Cardiac muscle cell (in vitro differentiated cells and primary cell): ENCODE data around the gene LBH. TPM values are rescaled to one million over a fixed set of nuclear protein-coding genes. Genes with fewer than 3 reads are reported as not detected.

Experiments used
- DNase-seq, 2 donors: peaks; one replicate each; pipeline versions ENCODE4 v3.0.0 to v3.0.0-alpha.2; 2010 to 2017; ENCODE audit warnings: low read depth in 1 of 2, low spot score in 1 of 2
- H3K27ac ChIP-seq: fragments of 200-600 bp; sonication (generic); 2 replicates; pipeline ENCODE4 v1.5.1; 2016
- H3K27me3 ChIP-seq: fragments of 200-600 bp; sonication (generic); 2 replicates; pipeline ENCODE4 v1.6.0; 2016; ENCODE audit warnings: control low read depth
- H3K36me3 ChIP-seq: fragments of 200-600 bp; sonication (generic); 2 replicates; pipeline ENCODE4 v1.5.1; 2016; ENCODE audit warnings: control low read depth
- H3K4me1 ChIP-seq: fragments of 200-600 bp; sonication (generic); 2 replicates; pipeline ENCODE4 v1.8.1; 2017; ENCODE audit warnings: low read depth, mild to moderate bottlenecking, mixed run types
- H3K4me3 ChIP-seq: fragments of 200-600 bp; sonication (generic); 2 replicates; pipeline ENCODE4 v1.5.1; 2016; ENCODE audit warnings: mild to moderate bottlenecking
- H3K9me3 ChIP-seq: fragments of 200-600 bp; sonication (generic); 2 replicates; pipeline ENCODE4 v1.5.1; 2017; ENCODE audit warnings: low read depth, mild to moderate bottlenecking, control low read depth
- polyA plus RNA-seq: library from polyadenylated mRNA; unstranded; fragments of >200 nt; fragmentation: Nextera tagmentation; extraction: Ambion mirVana; gene quantifications from 2 replicates; pipeline ENCODE4 v1.2.1, GENCODE V29; 2016
- total RNA-seq: library from RNA; depleted of rRNA; stranded (reverse); fragments of >200 nt; gene quantifications from 2 replicates; pipeline ENCODE4 v1.2.3, GENCODE V29; 2016
- TF ChIP-seq, protein P1 (sequence below): IDR thresholded peaks from 2 replicates; pipeline ENCODE4 v1.5.1; 2012; ENCODE audit warnings: low read depth, mild to moderate bottlenecking, low read length

The LBH gene
- total and polyA plus RNA-seq, 2 experiments from 2014 or later = 632 to 1,389 TPM

DNA sequence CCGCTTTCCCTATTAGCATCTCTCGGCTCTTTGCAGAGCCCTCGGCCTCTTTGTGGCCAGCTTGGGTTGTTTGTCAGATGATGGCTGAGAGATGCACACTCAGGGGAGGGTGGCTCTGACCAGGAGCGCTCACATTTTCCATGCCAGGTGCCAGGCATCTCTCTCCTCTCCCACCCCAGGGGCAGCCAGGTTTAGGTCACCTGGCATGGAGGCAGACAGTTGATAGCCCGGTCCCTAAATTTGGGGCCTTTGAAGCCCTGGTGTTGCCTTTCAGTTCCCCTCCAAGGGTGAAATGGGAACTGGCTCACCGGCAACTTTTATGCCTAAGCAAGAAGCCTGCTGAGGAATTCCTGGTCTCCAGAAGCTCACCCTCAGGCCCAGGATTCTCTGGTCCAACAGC, 19.1 kb downstream of the LBH start:
- Histone ChIP-seq H3K4me3 (no peak overlapping the region), H3K27ac (peak overlapping the region; percentile 5), H3K27me3 (no peaks in the 10 kb centered on the region), H3K36me3 (peaks cover 46% of the 10 kb centered on the region), H3K9me3 (no peaks in the 10 kb centered on the region), H3K4me1 (peaks cover 71% of the 10 kb centered on the region)
- no peak for DNase-seq
- TF ChIP-seq, protein P1, sequence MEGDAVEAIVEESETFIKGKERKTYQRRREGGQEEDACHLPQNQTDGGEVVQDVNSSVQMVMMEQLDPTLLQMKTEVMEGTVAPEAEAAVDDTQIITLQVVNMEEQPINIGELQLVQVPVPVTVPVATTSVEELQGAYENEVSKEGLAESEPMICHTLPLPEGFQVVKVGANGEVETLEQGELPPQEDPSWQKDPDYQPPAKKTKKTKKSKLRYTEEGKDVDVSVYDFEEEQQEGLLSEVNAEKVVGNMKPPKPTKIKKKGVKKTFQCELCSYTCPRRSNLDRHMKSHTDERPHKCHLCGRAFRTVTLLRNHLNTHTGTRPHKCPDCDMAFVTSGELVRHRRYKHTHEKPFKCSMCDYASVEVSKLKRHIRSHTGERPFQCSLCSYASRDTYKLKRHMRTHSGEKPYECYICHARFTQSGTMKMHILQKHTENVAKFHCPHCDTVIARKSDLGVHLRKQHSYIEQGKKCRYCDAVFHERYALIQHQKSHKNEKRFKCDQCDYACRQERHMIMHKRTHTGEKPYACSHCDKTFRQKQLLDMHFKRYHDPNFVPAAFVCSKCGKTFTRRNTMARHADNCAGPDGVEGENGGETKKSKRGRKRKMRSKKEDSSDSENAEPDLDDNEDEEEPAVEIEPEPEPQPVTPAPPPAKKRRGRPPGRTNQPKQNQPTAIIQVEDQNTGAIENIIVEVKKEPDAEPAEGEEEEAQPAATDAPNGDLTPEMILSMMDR = no peak

DNA sequence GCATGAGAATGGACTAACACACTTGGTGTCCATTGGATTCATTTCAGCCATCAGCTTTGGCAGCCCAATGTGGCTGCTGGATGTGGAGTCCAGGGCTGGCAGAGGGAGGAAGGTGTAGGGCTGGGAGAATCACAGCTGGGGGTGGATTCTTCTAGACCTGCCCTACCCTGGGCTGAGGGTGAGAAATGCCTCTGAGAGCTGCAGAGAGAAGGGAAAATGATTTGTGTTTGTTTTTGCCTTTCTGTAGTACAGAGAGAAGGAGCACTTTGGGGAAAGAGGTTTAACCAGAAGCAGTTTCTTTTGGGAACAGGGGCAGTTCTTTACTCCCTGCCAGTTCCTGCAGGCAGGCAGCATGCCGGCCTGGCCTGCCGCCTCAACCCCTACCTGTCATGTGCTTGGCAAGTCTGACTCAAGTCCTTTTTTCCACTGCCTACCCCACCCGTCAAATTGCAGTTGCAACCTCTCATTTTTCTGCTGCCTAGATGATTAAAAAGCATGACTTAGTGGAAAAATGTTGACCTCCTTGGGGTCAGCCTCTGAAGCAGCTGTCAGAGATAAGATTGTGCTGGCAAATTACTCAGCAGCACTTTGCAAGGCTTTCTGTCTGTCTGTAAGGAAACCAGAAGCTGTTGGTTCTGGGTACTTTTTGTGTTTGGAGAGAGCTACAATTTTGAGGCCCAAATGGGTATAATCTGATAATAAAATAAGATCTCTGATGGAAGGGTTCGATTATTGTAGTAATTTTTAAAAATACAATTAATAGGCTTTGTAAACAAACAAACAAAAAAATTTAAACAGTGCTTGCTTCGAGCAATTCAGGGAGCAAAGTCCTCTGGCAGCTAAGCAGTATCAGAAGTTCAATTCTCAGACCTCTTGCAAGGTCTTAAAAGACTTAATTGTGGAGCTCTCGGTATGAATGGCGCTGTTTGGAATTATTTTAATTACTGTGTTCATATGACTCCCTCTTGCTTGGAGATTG, 21.7 kb downstream of the LBH start:
- Histone ChIP-seq H3K36me3 (peaks cover 44% of the 10 kb centered on the region), H3K4me3 (no peak overlapping the region), H3K9me3 (no peaks in the 10 kb centered on the region), H3K27me3 (no peaks in the 10 kb centered on the region), H3K27ac (peak overlapping the region; percentile 61), H3K4me1 (peaks cover 62% of the 10 kb centered on the region)
- peak; percentile 57 to 95 for DNase-seq
- TF ChIP-seq, protein P1 = no peak

GRCh38 chr2:30253873-30254684, 22.7 kb downstream of the LBH start:
- no peaks in the 10 kb centered on the region for H3K27me3 ChIP-seq
- TF ChIP-seq, protein P1 = no peak
- H3K36me3 ChIP-seq = peaks cover 53% of the 10 kb centered on the region
- H3K27ac ChIP-seq = peak overlapping the region; percentile 64
- no peaks in the 10 kb centered on the region for H3K9me3 ChIP-seq
- no peak overlapping the region for H3K4me3 ChIP-seq
- DNase-seq = no peak
- H3K4me1 ChIP-seq = peaks cover 55% of the 10 kb centered on the region

DNA sequence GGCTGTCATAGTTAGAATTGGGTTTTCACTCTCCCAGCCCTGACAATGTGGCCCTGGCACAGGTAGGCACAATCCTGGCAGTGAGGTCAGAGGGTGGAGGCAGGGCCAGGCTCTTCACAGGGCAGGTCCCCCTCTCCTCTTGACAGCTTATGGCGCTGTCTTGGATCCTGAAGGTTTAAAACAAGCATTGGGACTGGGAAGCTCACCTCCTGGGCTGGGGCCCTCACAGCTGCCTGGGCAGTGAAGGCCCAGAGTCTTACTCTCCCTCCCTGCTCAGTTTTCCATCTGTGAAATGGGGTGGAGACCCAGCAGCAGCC, 23.3 kb downstream of the LBH start:
- Histone ChIP-seq H3K27ac (peak overlapping the region; percentile 64), H3K9me3 (no peaks in the 10 kb centered on the region), H3K4me3 (no peak overlapping the region), H3K4me1 (peaks cover 49% of the 10 kb centered on the region), H3K36me3 (peaks cover 56% of the 10 kb centered on the region), H3K27me3 (no peaks in the 10 kb centered on the region)
- no peak for DNase-seq
- TF ChIP-seq, protein P1 = no peak

GRCh38 chr2:30255026-30255425, 23.7 kb downstream of the LBH start:
- peaks cover 48% of the 10 kb centered on the region for H3K4me1 ChIP-seq
- peaks cover 60% of the 10 kb centered on the region for H3K36me3 ChIP-seq
- H3K27me3 ChIP-seq = no peaks in the 10 kb centered on the region
- TF ChIP-seq, protein P1 = no peak
- H3K9me3 ChIP-seq = no peaks in the 10 kb centered on the region
- no peak for DNase-seq
- no peak overlapping the region for H3K4me3 ChIP-seq
- H3K27ac ChIP-seq = peak overlapping the region; percentile 64
